ENCODE data around the gene CRISP2.

CRISP2 gene

DNA sequence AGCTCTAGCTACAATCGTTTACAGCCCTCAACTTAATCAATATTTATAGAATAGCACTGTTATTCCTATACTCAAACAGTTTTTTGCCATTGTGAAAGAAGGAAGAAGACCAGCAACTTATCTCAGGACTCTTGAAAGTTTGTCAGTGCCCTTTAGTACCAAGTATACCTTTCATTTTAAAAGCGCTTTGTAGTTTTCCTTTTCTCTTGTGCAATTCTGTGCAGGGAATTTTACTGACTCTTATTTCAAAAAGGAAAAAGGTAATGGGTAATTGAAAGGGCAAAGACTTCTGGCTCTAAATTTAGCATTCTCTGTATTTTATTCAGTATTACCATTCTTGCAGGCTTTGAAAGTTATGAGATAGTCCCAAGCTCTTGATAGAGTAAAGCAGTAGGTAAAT lies 59.9 kb downstream of the CRISP2 start:
- no peak for DNase-seq

DNA sequence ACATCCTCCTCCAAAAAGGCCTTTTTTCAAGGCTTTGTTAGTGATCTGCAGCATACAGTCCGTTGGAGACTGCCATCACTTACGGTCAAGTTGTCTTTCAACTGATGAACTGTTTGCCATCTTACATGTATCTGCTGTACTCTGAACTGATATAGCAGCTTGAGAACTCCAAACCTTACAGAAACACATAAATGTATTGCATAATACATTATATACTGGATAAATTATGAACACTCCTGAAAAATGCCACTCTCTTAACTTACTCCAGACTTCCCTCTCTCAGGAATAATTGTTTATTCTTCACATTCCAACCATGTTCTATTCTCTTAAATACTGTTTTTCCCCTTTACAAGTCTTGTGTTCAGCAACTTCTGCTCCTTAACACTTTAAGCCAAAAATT lies 62.1 kb downstream of the CRISP2 start:
- no peak for DNase-seq

DNA sequence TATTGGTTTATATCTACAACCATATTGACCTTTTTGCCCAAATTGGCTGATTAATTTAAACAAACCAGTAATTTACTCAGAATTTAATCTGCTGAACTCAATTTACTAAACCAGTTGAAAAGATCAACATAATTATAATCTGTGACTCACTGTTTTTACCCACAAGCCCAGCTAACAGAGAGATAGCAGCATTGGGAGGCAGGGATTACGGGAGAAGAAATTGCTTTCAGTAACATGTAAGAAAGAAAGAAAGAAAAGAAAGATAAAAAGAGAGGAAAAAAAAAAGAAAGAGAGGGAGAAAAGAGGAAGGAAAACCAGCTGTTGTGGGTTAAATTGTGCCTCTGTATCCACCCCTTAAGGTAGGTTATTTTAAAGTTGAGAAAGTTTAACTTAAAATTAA lies 63.4 kb downstream of the CRISP2 start:
- no peak for DNase-seq

DNA sequence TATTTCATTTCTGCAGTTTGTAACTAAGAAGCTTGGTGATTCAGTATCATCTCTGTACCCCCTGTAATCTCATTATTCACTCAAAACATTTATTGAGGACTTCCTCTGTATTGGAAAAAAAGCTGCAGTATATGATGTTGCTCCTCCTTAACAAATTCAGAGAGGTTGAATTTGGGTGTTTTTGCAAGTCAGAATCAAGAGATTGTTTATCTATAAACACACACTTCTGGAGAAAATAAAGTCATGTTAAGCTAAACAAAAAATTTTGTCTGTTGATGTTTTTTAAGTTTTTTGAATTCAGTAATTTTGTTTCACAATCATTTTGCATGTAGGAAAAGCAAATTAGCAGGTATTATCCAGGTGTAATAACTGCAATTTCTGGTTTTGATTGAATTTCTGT lies 65.3 kb downstream of the CRISP2 start:
- no peak for DNase-seq

DNA sequence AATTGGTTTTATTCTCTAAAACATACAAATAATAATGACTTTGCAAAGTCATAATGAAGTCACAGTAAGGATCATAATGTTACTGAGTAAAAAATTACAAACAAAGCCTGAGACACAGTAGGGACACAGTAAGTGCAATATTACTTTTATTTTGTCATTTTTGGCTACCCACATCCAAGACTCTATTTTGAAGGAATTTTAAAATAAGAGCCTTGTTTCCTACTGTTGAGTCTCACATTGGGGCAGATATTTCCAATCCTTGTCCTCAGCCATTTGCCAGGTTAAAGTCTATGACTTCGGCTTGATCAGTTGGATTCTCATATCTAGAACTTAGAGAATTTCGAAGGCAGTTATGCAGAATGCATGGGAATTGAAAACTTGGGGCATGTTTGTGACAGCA lies 65.9 kb downstream of the CRISP2 start:
- DNase-seq = no peak

DNA sequence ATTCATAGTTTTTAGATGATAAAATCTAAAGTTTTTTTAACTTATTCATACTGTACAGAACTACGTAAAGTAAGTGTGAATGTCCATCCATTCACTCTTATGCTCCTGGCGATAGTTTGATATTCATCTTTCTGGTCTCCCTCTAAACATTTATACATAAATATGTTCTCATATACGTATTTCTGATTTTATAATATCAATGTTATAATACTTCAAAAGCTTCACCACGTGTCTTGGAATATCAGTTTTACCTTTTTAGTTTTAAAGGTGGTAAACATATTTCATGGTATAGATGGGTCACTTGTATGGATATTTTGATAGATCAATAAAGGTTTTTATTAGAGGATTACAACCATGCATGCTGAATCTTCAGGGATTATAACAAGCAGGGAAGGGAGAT lies 66.4 kb downstream of the CRISP2 start:
- no peak for DNase-seq

DNA sequence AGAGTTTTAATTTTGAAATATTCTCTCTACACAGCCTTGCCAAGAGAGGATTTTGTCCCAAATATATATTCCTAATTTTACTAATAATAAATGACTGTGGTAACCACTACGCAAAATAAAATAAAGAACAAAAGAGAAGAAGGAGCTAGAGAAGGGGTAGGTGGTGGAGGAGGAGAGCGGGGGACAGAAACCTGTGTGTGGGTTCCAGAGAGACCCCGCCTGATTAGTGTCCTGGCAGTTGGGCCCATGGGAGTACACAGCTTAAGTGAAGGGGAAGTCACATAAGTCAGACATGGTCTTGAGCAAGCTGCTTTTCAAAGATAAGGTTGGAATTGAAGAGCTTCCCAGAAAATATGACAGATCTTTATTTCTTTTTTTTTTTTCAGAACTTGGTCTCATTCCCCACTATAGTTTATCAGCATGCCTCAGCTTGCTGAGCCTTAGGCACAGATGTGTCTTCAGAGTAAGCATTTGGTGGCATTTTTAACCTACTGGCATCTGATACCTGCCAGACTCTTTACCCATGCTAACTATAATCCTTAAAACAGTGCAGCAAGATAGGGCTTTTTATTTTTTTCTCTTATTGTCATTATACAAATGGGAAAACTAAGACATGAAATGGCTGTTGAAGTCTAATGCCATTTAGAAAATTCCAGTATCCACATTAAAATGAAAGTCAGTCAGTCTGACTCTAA lies 67.1 kb downstream of the CRISP2 start:
- no peak for DNase-seq

DNA sequence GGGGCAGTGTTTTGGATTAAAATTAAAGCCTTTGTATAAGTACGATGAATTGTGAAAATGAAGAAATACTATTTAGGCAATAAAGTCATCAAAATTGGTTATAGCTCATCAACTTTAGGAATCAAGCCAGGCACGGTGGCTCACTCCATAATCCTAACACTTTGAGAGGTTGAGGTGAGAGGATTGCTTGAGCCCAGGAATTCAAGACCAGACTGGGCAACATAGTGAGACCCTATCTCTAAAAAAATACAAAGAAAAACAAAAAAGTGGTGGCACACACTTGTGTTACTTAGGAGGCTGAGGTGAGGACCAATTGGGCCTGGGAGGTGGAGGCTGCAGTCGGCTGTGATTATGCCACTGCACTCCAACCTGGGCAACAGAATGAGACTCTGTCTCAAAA lies 68.2 kb downstream of the CRISP2 start:
- no peak for DNase-seq
